GM18498 (cell line): ENCODE measurements around the gene TBC1D32.
"Not testable (repeated sequence)": the region's sequence is repeated elsewhere in the genome, so short reads cannot be mapped to it uniquely, and the experiment has no call there.

ENCODE experiments used
- ATAC-seq: cut with Tn5 transposase; IDR thresholded peaks from one replicate; pipeline ENCODE4 v1.9.1; 2021; ENCODE audit warnings: mild to moderate bottlenecking, moderate library complexity; ENCODE audit not compliant: unreplicated experiment

The TBC1D32 gene

DNA sequence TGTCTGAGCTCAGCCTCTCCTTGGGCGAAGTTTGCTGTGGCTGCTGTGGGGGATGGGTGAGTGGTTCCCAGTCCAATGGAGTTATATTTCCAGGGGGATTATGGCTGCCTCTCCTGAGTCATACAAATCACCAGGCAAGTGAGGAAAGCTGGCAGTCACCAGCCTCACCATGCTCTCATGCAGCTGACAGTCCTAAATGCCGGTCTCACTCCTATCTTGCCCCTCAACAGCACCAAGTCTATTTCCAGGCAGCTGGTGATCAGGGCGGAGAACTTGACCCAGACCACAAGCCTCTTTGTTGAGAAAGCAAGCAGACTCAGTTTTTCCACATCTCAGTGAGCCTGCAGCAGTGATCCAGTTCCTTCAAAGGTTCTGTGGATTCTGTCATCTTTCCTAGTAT, 98.9 kb downstream of the TBC1D32 start:
- ATAC-seq, result no peak

DNA sequence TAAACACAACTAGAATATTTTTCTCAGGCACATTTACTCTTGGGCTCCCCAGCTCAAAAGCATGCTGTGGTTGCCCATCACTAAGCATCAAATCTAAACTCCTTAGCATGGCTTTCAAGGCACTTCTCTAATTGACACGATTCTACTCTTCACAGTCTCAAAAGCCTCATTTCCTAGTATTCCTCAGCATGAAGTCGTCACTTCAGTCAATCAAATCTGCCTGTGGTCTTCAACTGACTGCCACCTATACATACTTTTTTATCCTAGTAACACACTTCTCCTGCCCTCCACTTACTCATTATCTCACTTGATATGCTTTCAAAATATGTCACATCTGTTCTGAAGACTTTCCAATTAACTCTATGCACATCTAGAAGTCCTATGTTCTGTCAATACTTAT, 110.3 kb downstream of the TBC1D32 start:
- no peak for ATAC-seq

DNA sequence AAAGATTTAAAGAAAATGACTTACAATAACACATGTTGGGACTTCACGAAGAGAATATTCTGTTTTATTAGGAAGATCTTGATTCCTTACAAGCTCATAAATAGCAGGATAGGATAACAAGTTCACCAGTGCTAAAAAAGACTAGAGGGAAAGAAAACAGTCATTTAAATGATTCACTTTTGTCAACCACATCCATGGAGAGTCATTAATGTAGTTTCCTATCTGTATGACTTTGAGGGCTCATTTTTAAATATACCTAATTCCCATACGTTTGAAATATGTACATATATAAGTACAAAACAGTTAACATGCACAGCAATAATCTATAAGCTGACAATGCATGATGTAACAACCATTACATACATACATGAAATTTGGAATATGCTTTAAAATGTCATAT, 111.1 kb downstream of the TBC1D32 start:
- ATAC-seq, result no peak

DNA sequence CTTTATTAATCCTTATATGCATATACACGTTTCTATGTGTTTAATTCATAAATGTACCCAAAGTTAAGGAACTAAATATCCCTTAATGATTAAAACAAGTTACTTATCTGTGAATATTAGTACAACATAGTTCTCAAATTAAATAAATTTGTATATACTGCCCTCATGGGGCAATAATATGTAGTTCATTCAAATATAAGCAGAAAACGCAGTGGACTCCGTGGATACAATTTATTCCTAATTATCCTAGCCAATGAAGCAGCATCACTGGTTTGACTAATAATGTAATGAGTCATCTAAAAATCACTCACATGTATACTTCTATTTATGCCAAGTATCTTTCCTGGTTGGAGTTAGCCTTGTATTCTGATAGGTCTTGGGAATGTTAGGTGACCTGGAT, 111.6 kb downstream of the TBC1D32 start:
- no peak for ATAC-seq

DNA sequence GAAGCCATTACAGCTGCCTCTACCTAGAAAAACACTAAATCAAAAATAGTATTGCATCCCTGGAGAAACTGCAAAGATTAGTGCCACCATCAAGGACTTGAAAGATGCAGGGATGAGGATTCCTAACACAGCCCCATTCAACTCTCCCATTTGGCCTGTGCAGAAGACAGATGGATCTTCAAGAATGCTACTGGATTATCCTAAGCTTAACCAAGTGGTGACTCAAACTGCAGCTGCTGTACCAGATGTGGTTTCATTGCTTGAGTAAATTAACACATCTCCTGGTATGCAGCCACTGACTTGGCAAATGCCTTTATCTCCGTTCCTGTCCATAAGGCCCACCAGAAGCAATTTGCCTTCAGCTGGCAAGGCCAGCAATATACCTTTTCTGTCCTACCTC, 117.4 kb downstream of the TBC1D32 start:
- no peak for ATAC-seq

DNA sequence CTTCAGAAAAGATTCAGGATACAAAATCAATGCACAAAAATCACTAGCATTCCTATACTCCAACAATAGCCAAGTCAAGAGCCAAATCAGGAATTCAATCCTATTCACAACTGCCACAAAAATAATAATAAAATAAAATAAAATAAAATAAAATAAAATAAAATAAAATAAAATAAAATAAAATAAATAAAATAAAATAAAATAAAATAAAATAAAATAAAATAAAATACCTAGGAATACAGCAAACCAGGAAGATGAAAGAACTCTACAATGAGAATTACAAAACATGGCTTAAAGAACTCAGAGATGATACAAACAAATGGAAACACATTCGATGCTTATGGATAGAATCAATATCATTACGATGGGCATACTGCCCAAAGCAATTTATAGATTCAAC, 120.9 kb downstream of the TBC1D32 start:
- not testable (repeated sequence) for ATAC-seq

DNA sequence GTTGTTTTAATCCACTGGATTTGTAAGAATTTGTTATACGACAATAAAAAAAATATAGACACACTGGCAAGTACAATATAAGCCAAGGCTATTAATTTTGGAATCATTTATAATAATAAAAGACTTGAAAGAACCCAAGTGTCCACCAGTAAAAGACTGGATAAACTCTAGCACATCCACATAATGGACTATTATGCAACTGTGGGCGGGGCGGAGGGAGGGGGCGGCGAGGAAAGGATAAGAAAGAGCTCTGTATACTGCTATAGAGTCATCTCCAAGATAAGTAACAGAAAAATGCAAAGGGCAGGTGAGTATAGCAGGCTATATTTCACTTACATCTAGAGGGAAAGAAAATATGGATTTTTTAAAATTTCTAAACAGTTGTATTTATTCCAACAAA, 123.3 kb downstream of the TBC1D32 start:
- ATAC-seq, result no peak

DNA sequence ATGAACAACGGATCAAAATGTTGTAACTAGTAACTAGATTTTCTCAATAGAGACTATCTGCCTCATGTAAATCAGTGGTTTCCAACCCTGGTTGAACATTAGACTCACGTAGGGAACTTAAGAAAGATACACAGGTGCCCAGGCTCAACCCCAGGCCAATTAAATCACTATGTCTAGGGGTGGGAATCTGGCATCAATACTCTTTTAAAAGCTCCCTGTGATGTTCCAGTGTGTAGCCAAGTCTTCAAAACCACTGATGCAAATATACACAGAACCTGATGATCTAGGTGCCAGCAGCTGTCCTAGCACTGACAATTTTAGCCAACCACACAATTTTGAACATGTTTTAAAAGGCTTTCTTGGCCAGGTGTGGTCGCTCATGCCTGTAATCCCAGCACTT, 128.7 kb downstream of the TBC1D32 start:
- no peak for ATAC-seq

DNA sequence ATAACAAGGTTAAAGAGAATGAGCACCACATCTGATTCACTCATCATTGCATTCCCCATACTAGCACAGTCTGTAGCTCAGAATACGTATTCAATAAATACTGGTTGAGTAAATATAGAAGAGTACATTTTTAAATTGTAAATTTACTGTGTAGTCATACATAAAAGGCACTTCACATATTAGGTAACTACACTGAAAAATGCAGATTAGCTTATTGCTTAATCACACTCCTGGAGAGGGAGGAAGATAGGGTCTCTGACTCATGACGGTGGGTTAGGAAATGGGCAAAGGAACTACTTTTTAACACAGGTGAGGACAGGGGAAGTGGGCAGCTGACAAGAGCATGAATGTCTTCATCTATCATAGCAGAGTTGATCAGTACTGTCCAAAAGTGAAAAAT, 133.2 kb downstream of the TBC1D32 start:
- ATAC-seq, result no peak

DNA sequence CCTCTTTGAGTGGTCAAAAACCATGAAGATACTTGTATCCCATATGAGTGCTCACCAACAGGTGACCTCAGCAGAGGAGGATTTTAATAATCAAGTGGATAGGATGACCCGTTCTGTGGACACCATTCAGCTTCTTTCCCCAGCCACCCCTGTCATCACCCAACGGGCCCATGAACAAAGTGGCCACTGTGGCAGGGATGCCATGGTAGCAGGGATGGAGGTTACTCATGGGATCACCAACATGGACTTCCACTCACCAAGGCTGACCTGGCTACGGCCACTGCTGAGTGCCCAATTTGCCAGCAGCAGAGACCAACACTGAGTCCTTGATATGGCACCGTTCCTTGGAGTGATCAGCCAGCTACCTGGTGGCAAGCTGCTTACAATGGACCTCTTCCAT, 138.2 kb downstream of the TBC1D32 start:
- not testable (repeated sequence) for ATAC-seq

DNA sequence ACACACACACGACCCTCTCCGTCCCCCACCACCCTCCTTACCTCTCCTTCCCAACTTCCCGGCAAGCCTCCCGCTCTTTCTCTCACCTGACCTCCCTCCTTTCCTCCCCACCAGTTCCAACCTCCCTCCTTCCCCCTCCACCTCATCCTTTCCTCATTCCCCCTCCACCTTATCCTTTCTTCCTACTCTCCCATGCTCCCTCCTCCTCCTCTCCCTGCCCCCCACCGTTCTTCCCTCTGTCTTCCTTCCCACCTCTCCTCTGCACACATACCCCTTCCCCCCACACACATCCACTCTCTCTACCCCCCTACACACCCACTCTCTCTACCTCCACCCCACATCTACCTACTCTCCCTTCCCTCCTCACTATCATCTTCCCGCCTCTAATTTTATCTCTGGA, 144.2 kb downstream of the TBC1D32 start:
- ATAC-seq, result no peak

DNA sequence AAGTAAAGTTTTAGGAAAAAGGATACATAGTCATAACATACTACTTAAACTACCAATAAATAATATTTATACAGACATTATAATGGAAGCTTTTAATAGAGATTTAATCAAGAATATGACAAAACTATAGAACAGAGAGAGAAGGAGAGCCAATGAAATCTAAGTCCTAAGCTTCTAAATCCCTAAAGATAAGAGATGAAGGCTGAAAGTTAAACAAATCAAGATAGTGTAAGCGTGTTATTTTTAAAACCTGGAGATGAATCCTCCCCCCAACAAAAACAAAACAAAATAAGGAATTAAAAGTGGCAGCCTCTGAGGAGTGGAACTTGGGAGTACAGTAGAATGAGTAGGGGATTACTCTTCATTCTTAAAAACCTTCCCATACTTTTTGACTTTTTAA, 145.9 kb downstream of the TBC1D32 start:
- ATAC-seq, result no peak

DNA sequence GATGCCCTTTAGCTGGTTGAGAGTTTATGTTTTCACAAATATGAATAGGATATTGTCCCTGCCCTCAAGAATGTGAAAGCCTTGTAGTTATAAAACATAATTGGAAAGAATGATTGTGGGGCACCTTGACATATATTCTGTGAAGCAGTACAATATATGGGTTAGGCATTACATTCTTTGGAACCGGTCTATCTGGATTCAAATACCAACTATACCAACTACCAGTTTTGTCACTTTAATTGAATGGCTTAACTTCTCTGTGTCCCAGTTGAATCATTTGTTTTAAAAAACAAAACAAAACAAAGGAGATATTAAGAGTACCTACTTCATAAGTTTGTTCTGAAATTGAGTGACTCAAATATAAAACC, 146.5 kb downstream of the TBC1D32 start:
- no peak for ATAC-seq

DNA sequence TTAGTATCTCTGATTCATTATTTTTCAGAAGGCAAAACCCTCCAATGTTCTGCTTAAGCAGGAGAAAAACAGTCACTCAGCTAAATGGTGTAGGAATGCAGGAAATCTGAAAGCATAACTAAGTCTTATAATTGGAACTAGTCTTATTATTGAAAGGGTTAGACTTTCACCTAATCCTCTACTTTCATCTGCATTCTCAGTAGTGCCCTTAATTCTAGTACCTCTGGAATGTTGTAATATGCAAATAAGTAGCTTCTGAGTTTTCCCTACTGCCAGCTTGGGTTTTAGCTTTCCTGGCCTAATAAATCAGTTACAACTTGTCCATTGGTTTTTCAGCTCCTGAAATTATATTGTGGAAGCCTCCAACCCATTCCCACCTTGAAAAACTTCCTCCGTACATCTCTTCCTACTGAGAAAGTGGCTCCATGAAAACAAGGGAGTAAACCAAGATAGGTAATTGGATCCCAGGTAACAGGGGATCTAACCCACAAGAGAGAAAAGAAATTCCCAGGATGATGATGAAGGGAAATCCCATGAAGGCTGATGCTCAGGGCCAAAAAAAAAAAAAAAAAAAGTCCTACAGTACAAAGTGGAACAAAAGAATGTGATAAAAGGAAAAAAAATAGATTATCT, 147.0 kb downstream of the TBC1D32 start:
- ATAC-seq, result no peak

DNA sequence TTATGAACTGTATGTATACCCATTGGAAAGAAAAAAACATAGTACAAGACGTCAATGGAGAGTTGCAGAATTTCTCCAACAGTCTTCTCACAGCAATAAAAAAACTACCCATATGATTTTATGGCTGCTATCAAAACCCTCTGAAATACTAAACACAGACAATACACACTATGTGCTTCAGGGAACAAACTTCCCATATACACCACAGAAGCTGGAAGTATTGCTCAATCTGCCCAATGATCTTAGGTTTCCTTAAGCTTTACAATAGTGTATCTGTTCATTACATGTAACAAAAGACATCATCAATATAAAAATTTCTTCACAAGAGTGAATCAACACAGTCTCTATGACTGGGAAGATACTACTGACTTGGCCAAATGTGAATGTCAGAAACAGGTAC, 150.5 kb downstream of the TBC1D32 start:
- no peak for ATAC-seq

DNA sequence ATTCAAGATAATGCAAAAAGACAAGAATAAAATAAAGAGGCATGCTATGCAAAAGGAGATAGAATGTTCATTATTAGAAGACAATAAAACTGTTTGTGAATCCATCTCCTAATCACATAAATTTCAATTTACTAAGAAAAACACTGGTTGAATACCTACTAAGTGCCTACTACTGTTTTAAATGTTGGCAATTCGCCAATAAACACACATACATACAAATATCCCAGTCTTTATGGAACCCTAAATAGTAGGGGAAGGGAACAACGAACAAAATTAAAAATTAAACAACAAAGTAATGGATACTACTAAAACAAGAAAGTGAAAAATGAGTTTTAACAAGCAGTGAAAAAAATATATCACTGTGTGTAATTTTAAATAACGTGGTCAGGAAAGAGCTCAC, 158.5 kb downstream of the TBC1D32 start:
- no peak for ATAC-seq

DNA sequence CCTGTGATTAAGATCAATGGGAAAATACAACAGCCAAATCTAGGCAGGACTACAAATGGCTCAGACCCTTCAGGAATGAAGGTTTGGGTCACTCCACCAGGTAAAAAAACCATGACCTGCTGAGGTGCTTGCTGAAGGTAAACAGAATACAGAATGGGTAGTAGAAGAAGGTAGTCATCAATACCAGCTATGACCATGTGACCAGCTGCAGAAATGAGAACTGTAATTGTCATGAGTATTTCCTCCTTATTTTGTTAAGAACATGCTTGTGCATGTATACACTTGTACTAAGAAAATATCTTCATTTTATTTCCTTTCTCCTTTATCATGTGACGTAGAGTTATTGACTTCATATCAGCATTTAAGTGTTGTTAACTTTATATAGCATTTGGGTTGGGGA, 161.8 kb downstream of the TBC1D32 start:
- ATAC-seq, result not testable (repeated sequence)

DNA sequence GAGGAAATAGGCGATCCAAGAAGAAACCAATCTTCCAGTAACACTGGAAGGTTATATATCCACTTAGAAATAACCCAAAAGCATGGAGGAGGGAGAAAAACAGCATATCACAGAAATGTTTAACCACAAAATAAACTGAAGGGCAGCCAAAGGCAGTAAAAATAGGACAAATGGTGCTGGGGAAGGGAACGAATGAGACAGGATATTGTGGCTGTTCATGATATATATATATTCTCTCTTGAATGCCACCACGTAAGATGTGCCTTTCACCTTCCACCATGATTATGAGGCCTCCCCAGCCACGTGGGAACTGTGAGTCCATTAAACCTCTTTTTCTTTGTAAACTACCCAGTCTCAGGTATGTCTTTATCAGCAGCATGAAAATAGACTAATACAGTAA, 162.4 kb downstream of the TBC1D32 start:
- no peak for ATAC-seq

DNA sequence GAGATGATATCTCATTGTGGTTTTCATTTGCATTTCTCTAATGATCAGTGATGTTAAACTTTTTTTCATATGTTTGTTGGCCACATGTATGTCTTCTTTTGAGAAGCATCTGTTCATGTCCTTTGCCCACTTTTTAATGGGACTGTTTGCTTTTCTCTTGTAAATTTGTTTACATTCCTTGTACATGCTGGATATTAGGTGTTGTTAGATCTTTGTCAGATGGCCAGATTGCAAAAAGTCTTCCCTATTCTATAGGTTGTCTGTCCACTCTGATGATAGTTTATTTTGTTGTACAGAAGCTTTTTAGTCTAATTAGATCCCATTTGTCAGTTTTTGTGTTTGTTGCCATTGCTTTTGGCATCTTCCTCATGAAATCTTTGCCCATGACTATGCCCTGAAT, 172.4 kb downstream of the TBC1D32 start:
- ATAC-seq, result no peak

DNA sequence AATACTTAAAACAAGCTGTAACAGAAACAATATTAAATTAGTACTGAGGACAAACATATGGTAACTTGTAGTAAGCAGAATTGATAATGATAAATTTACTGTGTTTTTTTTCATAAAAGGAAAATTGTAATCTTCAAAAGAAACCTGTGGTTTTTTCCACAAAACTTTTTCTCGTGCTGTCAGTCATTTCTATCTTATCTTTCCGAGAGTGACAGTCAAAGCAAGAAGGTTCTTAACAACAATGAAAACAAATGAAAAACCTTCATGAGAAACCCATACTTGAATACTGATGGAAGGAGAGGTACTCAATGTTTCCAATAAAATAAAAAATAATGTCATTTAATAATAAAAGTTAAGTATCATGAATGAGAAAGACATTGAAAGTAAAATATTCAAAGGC, 174.0 kb downstream of the TBC1D32 start:
- ATAC-seq, result no peak

DNA sequence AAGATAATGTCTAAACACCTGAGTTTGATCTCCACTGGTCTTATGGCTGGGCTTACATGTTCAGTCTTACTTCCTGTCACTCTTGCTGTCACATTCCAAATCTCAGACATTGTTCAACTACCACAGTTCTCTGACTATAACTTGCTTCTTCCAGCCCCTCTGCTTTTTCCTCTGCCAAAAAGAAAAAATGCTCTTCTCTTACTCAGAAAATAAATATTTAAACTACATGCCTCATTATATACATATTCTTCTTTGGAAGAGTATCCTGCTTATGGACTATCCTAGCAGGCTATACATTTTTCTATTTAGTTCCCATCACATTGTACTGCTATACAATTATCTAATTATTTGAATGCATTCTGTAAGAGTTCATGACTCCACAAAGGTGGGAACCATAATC, 175.4 kb downstream of the TBC1D32 start:
- no peak for ATAC-seq

DNA sequence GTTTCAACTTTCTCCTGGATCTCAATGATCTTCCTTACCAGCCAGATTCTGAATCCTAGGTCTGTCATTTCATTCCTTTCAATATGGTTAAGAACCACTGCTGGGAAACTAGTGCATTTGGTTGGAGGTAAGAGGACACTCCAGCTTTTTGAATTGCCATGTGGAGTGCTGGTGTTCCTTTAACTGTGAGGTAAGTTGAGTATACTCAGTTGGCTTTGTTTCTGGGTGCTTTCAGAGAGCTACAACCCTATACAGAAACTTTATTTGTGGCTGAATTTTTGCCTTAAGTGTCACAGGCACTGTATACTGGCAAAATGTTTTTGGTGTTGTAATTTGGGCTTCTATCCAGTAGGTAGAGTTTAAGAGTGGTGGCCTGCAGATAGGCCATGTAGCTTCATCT, 175.8 kb downstream of the TBC1D32 start:
- ATAC-seq, result no peak

DNA sequence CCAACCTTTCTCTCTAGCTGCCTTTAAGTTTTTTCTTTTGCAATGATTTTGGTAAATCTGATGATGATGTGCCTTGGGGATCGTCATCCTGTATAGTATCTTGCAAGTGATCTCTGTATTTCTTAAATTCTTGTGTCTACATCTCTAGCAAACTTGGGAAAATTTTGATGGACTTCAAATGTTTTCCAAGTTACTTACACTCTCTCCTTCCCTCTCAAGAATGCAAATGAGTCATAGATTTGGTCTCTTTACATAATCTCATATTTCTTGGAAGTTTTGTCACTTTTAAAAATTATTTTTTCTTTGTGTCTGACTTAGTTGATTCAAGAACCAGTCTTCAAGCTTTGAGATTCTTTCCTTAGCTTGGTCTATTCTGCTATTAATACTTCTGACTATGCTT, 176.4 kb downstream of the TBC1D32 start:
- ATAC-seq, result no peak

DNA sequence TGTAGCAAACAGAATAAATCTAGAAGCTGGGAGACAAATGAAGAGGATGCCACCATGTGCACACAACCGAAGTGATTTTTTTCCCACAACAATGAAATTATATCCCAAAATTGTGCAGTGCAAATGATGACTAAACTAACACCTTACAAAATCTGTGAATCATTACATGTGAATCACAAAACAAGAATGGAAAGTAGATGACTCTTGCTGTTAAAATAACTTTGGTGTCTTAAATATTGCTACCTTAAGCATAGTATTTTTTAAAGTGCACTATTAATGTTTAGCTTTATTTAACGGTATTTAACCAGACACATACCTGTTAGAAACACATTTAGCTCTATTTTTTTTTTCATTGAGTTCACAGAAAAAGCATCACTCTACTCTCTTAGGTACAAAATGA, 190.8 kb downstream of the TBC1D32 start:
- ATAC-seq, result no peak
